DMS114 treated with DMSO at 0.1 percent for 48 hours (cell line): Measurements from ENCODE around the gene PRLR.
"Not testable (repeated sequence)": the region's sequence is repeated elsewhere in the genome, so short reads cannot be mapped to it uniquely, and the experiment has no call there.

Experiments used
- DNase-seq: peaks from one replicate; lab custom pipeline; 2025; ENCODE audit not compliant: unreplicated experiment; lab: John Stamatoyannopoulos, UW

PRLR gene

DNA sequence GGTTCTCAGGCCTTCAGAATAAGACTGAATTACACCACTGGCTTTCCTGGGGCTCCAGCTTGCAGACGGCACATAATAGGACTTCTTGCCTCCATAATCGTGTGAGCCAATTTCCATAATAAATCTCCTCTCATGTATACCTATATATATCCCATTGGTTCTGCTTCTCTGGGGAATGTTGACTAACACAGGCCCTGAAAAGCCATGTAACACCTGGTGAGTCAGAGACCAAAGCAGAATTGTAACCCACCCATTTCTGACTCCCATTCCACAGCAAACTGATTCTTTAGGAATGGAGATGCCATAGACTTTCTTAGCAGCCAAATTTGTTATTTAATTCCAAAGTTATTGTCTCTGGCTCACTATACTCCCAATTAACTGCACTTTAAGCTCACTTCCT lies 97.1 kb downstream of the PRLR start:
- DNase-seq, result no peak

DNA sequence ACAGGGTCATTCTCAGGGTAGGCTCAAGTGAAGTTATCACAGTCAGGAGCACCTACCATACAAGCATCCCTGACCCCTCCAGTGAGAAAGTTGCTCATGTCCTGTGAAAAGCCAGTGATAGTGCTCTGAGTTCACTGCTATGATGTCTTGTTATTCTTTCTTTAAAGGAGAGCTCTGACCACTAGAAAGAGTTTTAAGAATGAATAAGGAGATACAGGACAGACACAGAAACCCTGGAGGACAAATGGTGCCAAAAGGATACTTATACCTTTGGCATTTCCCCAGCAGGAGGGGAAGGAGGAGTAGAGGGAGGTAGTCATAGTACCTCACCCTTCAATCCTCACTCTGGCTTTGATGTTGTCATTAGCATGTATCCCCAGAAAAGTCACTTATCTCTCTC lies 98.6 kb downstream of the PRLR start:
- DNase-seq, result no peak

DNA sequence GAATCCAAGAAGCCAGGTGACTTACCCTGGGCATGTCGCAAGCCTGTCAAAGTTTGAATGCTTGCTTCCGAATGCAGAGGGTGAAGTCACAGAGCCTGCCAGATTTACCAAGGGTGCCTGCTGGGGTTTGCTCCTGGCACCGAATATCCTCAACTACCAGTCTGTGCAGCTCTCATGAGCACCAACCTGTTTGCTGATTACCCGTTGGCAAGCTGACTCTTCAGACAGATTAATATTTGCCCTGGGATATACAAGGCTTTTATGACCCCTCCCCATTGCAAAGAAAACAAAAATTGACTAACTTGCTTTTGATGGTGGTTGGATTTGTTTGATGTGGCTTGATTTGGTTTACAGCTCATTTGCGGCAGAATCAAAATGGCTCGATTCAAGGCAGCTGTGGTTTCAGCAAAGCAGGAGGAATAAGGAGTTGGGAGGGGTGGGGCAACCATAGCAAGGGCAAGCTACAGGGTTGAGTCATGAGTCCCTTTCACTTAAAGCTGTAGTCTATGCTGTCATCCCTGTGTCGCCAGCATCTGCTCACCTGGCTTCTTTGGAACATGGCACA lies 100.3 kb downstream of the PRLR start:
- no peak for DNase-seq

DNA sequence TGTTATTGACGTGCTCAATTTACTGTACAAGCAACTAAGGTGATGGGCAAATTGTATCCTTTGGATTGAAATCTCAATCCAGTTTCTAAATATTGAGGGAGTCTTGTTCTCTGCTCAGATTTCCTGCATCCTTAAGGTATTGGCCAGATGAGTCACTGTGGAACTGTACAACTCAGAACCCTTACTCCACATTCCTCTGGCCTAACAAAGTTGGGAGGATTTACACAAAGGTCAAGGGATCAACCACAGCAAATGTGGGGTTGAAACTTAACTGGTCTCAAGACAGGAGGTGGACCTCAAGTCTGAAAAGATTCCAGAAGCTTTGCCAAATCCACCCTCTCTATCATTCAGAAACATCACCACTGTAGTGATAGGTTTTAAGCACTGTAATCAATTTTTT lies 101.0 kb downstream of the PRLR start:
- DNase-seq, result no peak

DNA sequence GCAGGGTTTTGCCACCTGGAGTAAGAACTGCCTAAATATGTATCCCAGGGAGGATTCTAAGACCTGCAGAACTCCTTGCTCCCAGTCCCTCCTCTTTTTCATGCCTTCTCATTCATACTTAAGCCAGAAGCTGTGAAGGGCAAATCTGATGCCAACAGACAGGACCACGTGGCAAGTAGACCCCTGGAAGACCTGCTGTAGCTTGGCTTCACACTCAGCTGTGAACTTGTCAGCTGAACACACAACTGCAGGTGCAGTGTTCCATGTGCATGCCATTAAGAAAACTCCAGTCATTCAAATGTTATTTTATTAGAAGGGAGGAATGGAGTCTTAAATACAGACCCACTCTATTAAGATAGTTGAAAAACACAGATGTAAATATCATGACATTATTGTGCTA lies 103.3 kb downstream of the PRLR start:
- DNase-seq, result no peak

DNA sequence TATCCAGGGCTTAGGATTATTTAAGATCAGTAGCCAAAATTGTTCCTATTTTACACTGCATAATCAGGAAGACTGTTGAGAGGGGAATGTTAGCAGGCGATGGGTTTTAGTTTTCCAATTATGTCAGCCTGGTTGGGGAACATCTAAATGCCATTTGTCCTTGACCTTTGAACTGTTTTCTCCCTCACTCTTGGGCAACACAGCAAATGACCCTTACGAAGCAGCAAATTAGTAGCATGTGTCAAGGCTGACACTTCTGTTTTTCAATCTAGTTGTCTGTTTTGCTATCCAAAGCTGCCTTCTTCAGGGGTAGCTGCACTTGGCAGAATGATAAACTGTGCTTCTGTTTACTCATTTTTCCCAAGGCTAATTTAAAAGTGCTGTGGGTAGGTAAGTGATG lies 104.5 kb downstream of the PRLR start:
- no peak for DNase-seq

DNA sequence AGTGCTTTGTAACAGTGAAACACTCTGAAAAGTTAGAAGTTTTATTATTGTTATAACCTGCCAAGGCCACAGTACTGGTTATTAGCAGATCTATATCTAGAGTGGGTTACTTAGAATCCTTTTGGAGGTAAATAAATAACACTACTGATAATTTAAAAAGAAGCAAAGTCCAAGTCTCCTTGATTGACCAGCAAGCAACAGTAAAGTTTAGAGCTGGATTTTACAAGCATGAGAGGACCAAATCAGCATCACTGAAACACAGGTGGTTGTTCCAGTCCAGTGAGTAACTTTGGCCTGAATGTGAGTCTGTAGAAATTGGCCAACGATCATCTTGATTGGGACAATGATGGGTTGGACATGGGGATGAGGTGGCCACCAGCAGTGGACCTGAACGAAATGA lies 105.4 kb downstream of the PRLR start:
- DNase-seq, result no peak

DNA sequence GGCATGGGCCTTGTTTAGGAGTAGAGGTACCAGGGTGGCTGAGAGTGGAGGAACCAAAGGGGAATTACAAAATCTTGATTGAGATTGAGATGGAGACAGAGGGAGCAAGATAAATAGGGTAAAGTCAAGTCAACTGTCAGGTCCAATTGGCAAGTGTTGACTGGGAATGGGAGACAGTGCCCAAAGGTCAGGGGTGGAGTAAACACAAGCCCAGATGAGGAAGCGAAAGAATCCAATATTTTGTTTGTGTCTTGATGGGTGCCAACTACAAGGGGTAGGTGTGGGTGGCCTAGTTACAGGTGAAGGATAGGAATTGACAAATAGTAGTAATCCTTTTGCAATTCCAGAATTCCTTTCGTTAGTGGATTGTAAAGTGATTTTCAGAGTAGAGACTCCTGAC lies 107.5 kb downstream of the PRLR start:
- no peak for DNase-seq

DNA sequence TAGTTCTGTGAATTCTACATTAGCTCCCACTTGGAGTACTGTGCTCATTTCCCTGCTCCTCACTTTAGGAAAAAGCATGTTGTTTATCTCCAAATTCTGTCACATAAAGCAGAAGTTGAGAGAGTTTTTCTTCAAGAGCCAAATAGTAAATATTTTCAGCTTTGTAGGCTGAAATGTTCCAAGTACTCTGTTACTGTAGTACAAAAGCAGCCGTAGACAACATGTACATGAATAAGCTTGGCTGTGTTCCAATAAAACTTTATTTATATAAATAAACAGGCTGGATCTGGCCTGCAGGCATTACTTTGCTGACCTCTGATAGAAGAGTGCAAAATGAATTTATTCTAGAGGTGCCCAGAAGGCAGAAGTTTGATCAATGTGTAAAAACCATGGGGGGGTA lies 109.6 kb downstream of the PRLR start:
- no peak for DNase-seq

DNA sequence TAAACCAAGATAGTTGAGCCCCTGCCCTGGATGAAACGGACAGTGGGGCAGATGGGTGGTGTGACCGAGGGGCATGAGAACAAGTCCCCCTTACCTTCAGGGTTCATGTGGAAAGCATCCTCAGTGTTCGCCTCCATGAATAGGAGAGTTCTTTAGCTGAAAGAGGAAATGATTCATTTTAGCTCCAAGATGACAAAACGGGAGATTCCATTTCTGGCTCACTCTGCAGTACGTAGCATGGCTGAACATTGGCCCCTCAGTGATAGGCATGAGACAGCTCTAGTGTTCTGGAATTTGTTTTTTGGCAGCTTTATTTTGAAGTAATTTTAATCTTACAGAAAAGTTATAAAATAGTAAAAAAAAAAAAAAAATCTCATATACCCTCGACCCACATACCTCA lies 112.3 kb downstream of the PRLR start:
- DNase-seq, result no peak

DNA sequence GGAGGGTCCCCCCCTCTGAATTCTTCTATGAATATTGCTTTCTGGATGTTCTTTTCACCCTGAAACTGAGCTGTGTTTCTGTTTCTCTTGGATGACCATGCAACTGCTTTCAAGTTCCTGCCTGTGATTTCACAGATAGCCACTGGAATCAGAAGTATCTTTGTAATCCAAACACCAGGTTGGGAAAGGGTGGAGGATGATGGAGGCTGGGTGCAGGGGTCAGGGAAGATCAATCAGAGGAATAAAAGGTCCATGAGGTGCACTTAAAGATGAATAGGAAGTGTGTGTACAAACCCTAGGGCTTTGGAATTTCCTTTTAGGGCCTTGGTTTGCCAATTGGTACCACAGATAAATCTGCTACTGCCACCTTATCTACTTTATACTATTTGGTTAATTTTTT lies 114.4 kb downstream of the PRLR start:
- no peak for DNase-seq

DNA sequence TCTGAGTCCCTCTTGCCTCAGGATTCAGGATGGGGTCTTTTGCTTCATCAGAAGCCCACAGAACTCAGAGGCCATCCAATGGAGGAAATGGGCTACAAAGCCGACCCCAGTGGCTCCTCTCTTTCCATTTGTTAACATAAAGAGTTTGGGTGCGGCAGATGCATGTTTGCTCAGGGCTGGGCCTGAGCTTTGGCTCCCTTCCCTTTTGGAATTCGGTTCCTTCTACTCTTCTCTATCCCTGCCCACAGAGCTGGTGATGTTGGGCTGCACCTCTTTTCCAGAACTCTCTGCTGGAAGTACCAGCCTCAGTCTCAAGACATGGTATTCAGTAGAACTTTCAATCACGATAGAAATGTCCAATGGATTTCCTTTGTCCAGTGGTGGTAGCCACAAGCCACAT lies 115.6 kb downstream of the PRLR start:
- no peak for DNase-seq

DNA sequence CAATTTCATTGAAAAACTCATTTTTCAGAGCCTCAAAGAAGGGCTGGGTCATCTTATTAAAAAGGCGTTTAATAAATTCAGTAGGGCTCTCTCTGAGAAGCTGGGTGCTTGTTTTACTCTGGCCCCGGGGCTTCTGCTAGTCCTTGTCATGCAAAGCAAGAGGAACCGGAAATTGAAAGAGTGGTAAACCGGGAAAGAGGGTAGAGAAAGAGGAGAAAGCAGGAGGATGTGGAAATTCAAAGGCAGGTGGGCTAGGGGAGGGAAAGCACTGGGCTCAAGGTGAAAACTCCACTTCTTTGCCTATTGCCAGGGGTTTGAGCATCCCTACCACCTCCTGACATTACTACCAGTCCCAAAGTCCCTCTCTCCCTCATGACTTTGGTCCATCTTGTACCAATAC lies 118.0 kb downstream of the PRLR start:
- DNase-seq, result no peak

DNA sequence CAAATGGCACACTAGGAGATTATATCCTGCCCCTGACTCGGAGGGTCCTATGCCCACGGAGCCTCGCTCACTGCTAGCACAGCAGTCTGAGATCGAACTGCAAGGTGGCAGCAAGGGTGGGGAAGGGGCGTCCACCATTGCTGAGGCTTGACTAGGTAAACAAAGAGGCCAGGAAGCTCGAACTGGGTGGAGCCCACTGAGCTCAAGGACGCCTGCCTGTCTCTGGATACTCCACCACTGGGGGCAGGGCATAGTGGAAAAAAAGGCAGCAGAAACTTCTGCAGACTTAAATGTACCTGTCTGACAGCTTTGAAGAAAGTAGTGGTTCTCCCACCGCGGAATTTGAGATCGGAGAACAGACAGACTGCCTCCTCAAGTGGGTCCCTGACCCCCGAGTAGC lies 125.7 kb downstream of the PRLR start:
- not testable (repeated sequence) for DNase-seq

DNA sequence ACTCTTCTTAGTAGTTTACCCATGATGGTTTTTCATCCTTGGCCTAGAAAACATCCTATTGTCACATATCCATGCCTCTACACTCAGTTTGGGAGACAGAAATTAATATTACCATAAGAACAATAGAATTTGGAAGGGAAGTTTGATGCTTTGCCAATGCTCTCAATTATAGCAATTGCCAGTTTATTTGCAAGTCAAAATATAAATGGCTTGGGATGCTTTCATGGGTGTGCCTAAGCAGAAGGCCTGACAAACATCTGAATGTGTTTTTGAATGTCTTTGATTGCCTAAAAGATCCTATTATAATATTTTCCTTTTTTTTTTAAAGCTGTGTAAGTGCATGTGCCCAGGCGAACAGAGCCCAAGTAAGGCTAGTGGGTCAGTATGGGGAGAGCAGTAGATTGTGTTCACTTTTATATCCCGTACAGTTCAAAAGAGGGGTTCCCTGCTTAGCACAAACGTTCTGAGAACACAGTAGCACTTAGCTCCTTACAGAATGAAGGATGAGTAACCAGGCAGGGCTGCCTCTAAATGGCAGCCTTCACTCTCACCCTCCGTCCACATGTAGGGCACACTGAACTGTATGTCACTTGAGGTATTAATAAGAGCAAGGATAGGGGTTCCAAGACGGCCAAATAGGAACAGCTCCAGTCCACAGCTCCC lies 126.5 kb downstream of the PRLR start:
- no peak for DNase-seq

DNA sequence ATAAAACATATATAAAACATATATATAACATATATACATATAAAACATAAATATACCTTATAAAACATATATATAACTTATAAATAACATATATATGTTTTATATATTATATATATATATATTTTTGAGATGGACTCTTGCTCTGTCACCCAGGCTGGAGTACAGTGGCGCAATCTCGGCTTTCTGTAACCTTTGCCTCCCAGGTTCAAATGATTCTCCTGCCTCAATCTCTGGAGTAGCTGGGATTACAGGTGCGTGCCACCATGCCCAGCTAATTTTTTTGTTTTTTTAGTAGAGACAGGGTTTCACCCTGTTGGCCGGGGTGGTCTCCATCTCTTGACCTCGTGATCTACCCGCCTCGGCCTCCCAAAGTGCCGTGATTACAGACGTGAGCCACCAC lies 128.6 kb downstream of the PRLR start:
- not testable (repeated sequence) for DNase-seq

DNA sequence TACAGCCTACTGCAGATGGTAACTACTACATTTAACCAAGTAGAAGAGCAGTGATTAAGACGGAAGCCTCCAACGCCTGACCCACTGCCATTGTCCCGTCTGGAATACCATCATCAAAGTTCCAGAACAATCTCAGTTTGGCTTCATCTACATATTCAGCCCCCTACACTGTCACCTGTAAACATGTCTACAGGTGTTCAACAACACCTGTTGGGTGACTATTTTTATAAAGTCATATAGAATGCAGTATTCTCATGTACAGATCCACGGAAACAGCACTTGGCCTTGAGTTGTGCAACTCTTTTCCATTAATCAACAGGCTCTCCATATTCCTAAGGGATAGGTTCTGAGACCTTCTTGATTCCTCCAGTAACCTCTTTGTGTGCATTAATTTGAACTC lies 129.3 kb downstream of the PRLR start:
- DNase-seq, result no peak

DNA sequence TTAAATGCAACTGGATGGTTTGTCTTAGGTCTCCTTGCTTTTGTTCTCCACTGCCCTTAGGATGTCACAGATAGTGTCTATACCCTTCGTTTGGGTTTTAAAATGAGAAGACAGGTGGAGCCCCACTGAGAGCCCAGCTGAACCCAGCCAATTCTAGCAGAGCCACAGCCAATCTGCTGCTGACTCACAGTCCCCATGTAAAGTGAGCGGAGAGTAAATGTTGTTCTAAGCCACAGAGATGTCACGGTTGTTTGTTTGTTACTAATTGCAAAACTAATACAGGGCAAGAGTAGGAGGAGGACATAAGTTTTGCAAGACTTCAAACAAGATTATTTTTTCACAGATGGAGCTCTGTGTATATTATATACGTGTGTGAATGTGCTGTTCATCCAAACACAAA lies 132.1 kb downstream of the PRLR start:
- no peak for DNase-seq

DNA sequence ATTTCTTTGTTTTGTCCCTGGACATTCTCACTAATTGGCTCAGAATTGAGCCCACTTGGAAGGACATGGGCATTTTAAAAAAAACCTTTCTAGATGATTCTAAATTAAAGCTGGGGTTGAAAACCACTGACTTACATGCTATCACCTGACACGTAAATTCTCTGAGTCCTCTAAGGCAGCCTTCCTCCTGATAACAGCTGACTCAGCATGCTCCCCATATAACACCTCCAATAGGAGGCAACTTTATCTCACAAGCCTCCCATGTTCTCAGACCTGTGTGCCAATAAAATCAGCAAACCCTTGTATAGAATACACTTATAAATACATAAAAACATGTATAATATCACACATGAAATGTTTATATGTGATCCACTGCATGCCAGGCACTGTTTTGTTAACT lies 133.4 kb downstream of the PRLR start:
- DNase-seq, result no peak

DNA sequence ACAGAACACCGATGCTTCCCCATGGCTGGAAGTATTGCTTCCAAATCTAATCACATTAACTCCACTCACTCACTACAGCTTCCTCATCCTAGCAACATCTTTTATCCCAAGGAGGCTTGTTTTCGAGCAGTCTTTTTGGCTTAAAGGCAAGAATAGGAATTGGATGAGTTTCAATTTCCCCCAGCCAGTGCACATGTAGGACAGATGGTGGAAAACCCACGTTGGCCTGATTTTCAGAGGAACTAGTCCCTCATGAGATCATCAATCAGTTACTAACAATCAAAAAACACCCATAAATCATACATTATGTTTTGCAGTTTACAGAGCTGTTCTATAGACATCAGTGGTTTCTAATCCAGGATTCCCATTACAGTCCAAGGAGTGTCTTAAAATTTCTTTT lies 134.1 kb downstream of the PRLR start:
- DNase-seq, result no peak

DNA sequence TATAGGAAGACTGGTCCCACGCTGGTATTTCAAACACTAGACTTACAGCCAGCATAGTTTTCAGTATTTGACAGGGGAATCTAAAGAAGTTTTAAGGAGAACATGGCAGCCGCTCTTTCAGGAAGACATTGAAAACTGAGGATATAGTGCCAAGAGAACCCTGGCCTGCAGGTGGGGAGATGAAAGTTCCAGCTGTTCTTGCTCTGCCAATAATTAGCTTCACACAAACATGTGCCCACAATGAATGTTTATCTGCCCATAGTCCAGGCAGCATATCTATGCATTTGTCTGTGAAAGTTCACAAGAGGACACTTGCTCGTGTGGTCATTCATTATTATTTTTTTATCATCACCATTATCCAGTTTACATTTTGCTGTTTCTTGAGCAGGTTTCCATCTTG lies 134.9 kb downstream of the PRLR start:
- DNase-seq, result no peak

DNA sequence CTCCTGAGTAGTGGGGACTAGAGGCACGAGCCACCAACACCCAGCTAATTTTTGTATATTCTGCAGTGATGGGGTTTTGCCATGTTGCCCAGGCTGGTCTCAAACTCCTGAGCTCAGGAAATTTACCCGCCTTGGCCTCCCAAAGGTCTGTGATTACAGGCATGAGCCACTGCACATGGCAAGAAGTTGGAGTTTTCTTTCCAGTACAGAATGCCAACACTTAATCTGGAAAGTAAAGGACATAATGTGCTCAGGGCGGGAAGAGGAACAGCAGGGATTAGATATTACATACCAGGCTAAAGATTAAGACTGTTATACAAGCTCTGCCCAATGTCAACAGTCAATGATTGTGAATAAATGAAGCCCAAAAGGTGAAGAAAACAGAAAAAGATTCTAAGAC lies 135.3 kb downstream of the PRLR start:
- no peak for DNase-seq

DNA sequence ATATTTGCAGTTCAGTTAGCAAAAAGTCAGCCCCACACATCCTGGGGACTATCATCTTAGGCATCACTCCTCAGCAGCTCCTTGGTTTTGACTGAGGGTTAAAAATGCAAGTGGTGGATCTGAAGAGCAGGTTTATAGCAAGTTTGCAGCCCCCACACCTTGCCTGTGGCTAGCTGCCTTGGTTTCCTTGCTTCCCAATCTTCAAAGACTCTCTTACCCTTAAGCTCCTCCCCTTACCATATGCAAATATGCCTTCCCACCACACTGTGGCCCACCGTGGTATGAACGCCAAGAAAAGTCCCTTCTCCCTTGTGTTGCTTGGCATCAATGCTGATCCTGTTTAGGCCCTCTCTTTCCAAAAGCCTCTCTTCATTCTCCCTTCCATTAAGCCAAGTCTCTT lies 137.6 kb downstream of the PRLR start:
- DNase-seq, result no peak
